LNCaP clone FGC (cell line): ENCODE data around the gene EPN3.

Experiments
- DNase-seq: peaks from one replicate; pipeline ENCODE4 v3.0.0-alpha.2; 2011; ENCODE audit warnings: low read depth
- H3K4me3 ChIP-seq: 2 replicates; pipeline ENCODE4 v1.5.1; 2011; ENCODE audit warnings: mild to moderate bottlenecking, low read depth, low read length, control low read depth
- TF ChIP-seq, protein P1 (sequence below): IDR thresholded peaks from 2 replicates; pipeline ENCODE4 v1.5.1; 2012; ENCODE audit warnings: mild to moderate bottlenecking; ENCODE audit not compliant: control insufficient read depth, insufficient read depth; ENCODE audit errors: extremely low read depth

EPN3 gene

GRCh38 chr17:50517504-50518383 is 14.8 kb upstream of the EPN3 start:
- DNase-seq, result no peak
- no peak overlapping the region for H3K4me3 ChIP-seq
- TF ChIP-seq, protein P1, sequence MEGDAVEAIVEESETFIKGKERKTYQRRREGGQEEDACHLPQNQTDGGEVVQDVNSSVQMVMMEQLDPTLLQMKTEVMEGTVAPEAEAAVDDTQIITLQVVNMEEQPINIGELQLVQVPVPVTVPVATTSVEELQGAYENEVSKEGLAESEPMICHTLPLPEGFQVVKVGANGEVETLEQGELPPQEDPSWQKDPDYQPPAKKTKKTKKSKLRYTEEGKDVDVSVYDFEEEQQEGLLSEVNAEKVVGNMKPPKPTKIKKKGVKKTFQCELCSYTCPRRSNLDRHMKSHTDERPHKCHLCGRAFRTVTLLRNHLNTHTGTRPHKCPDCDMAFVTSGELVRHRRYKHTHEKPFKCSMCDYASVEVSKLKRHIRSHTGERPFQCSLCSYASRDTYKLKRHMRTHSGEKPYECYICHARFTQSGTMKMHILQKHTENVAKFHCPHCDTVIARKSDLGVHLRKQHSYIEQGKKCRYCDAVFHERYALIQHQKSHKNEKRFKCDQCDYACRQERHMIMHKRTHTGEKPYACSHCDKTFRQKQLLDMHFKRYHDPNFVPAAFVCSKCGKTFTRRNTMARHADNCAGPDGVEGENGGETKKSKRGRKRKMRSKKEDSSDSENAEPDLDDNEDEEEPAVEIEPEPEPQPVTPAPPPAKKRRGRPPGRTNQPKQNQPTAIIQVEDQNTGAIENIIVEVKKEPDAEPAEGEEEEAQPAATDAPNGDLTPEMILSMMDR, result no peak

DNA sequence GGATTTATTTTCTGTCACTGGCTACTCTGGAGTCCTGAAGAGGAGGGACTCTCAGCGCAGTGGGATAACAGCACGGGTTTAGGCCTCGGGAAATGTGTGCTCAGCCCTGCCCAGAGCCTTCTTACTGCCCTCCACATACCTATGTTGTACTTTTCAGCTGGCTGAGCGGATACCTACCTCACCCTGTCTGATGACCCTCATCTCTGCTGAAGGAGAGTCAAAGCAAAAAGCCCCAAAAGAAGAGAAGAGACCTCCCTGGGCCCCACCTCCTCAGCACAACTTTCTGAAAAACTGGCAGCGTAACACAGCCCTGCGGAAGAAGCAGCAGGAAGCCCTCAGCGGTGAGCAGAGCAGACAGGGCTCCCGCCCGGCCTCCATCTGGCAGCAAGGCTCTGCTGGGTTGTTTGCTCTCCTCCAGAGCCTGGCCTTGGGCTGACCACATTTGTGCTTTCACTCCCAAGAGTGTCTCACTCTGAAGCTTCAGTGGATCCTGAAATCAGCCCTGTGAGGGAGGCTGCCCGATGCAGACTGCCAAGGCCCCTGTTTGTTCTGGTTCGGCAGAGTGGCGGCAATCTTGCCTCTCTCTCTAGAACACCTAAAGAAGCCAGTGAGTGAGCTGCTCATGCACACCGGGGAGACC is 14.0 kb upstream of the EPN3 start:
- TF ChIP-seq, protein P1, result no peak
- no peak for DNase-seq
- no peak overlapping the region for H3K4me3 ChIP-seq

GRCh38 chr17:50519141-50519834 is 13.2 kb upstream of the EPN3 start:
- DNase-seq, result no peak
- H3K4me3 ChIP-seq, result no peak overlapping the region
- TF ChIP-seq, protein P1, result no peak

GRCh38 chr17:50520483-50520882 is 12.1 kb upstream of the EPN3 start:
- TF ChIP-seq, protein P1, result no peak
- no peak overlapping the region for H3K4me3 ChIP-seq
- DNase-seq, result no peak

DNA sequence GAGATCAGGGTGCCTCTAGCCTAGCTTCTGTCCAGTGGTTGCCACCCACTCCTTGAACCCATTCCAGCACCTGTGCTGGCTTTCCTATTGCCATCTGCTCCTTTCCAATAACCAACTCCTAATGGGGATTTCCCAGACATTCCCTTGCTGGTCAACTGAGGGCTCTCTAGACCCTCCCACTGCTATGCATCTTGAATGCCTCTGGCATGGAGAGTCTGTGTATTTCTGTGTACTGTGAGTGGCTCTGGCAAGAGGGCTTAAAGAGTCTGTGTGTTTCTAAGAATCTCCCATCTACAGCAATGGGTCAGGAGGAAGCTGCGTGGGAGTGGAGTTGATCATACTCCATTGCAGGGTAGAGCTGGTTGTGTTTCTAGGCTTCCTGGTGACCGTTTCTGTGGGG is 11.0 kb upstream of the EPN3 start:
- TF ChIP-seq, protein P1, result no peak
- no peak overlapping the region for H3K4me3 ChIP-seq
- DNase-seq, result no peak

DNA sequence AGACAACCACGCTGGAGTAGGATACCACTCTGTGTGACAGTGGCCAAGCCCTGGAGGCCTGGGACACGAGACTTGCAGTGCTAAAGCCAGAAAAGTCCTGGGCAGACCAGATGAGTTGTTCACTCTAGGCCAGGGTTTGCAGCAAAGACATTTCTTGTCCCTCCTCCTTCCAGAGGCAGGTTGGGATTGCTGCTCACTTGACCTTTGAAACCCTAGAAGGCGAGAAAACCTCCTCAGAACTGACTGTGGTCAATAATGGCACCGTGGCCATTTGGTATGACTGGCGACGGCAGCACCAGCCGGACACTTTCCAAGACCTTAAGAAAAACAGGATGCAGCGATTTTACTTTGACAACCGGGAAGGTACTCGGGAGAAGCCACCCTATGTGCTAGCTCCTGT is 9.8 kb upstream of the EPN3 start:
- no peak overlapping the region for H3K4me3 ChIP-seq
- DNase-seq, result no peak
- TF ChIP-seq, protein P1, result no peak
